ENCODE results near the gene NOTCH1.
"Not testable (repeated sequence)": the region's sequence is repeated elsewhere in the genome, so short reads cannot be mapped to it uniquely, and the experiment has no call there.

Gene NOTCH1

GRCh38 chr9:136578915-136579649 is 33.2 kb upstream of the NOTCH1 start:
- DNase-seq (ENCODE audit: low read depth in 2 of 2) = no peak

GRCh38 chr9:136578626-136578914 is 32.7 kb upstream of the NOTCH1 start:
- no peak for DNase-seq (ENCODE audit: low read depth in 2 of 2)

DNA sequence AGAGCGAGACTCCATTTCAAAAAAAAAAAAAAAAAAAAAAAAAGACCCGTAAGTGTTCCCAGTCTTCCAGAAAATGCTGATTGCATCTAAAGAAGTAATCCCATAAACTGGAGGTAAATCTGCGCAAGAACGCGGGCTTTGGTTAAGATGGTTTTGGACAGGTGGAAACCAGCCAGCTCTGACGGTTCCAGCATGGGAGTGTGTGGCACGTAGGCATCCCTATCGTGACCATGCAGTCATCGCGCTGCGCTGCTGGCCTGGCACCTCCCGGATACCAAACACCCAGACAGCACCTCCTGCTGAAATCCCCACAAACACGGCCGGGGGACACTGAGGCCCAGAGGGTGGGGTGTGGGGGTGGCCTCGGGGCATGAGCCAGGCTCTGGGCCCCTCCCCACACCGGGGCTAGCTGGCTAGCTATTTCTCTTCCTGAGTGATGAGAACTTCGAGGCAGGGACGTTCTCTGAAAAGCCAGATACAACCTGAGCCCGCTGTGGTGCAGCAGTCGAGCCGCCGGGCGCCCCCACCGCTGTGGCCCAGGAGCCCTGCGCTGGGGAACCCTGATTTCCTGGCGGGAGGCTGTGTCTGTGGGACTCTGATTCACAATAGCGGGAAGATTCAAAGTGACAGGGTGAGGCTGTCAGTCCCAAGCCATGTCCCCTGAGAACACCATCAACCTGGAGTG is 32.2 kb upstream of the NOTCH1 start:
- no peak for DNase-seq (ENCODE audit: low read depth in 2 of 2)

DNA sequence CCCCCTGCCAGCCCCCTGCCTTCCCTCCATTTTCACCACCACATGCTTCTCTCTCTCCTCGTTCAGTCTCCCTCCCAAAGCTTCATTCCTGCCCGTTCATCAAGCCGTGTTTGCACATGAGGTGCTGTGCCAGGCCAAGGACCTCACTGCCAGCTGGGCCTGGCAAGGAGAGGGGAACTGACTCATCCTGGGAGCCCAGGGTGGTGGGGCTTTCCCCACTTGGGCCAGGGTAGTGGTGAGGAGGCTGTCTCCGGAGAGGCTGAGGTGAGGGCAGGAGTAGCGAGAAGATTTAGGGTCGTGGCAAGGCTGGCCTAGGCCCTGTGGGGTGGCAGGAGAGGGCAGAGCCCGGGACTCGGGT is 30.4 kb upstream of the NOTCH1 start:
- no peak for DNase-seq (ENCODE audit: low read depth in 2 of 2)

GRCh38 chr9:136575626-136576268 is 29.9 kb upstream of the NOTCH1 start:
- DNase-seq (ENCODE audit: low read depth in 2 of 2) = no peak

DNA sequence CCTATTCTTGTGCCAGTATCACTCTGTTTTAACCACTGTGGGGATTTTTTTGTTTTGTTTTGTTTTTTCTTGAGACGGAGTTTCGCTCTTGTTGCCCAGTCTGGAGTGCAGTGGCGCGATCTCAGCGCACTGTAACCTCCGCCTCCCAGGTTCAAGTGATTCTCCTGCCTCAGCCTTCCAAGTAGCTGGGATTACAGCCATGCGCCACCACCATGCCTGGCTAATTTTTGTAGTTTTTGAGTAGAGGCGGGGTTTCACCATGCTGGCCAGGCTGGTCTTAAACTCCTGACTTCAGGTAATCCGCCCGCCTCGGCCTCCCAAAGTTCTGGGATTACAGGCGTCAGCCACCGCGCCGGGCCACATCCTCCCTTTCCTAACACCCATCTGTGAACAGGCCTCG is 28.8 kb upstream of the NOTCH1 start:
- DNase-seq (ENCODE audit: low read depth in 2 of 2) = not testable (repeated sequence)

GRCh38 chr9:136572828-136573625 is 27.2 kb upstream of the NOTCH1 start:
- no peak for DNase-seq (ENCODE audit: low read depth in 2 of 2)

- DNase-seq (ENCODE audit: low read depth in 2 of 2) = no peak
These were observed 26.4 kb upstream of the NOTCH1 start for GRCh38 chr9:136572003-136572827.

DNA sequence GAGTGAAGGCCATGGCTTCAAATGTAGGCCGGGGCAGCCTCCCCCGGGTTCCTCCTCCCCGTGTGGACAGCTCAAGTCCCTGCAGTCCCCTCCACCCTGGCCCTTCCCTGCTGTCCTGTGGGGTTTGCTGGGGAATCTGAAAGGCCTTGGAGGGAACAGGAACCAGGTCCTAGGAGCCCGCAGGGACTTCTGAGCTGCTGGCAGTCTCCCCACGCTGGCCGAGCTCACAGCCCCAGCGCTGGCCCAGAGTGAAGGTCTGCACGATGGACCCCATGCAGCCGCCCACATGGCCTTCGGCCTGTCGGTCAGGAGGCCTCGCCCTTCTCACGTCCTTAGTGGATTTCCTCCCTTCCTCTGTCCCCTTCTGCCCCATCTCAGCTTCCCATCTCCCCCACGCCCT is 25.7 kb upstream of the NOTCH1 start:
- DNase-seq (ENCODE audit: low read depth in 2 of 2) = no peak

DNA sequence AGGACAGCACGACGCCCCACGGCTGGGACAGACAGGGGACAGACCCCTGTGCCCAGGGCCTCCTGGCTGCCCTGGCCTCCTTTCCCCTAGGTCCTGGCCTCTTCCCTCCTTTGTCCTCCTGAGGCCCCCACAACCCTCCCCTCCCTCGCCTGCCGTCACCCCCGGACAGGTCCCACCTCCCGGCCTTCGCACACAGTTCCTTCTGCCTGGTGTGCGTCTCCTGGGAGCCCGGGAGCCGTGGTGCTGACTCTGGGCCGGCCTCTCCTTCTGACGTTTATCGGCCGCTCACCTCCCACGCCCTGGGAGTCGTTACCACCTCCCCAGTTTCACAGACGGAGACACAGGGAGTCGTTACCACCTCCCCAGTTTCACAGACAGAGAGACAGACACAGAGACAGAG is 25.1 kb upstream of the NOTCH1 start:
- no peak for DNase-seq (ENCODE audit: low read depth in 2 of 2)

DNA sequence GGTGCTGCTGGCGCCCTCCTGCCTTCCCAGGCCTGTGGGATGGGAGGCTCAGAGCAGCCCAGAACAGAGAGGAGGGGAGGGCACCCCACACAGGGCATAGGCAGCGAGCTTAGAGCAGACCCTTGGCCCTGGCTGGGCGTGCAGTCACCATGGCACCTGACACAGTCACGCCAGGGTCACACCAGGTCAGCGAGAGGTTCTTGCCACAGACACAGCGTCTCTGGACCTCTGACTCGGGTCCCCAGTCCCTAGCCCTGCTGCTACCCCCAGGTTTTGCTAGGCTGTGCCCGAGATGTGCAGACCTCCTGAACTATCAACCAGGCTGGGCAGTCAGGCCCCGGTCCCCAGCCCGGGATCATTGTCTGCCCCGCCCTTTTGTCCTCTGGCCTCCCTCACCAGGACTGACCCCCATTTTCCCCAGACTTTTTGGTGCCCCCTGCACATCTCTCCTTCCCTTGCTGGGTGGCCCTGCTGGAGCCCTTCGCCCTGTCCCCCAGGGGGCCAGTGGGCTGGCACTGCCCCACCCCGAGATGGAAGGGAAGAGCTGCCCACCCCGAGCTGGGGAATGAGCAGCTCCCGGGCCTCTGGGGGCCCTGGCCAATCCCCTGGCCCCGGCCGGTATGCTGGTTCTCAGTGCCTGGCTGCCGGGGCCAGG is 24.5 kb upstream of the NOTCH1 start:
- no peak for DNase-seq (ENCODE audit: low read depth in 2 of 2)

GRCh38 chr9:136569526-136570148 is 23.8 kb upstream of the NOTCH1 start:
- DNase-seq (ENCODE audit: low read depth in 2 of 2) = no peak

- DNase-seq (ENCODE audit: low read depth in 2 of 2) = no peak
These were observed 22.6 kb upstream of the NOTCH1 start for GRCh38 chr9:136568288-136569081.

GRCh38 chr9:136567651-136568287 is 21.9 kb upstream of the NOTCH1 start:
- DNase-seq (ENCODE audit: low read depth in 2 of 2) = no peak

DNA sequence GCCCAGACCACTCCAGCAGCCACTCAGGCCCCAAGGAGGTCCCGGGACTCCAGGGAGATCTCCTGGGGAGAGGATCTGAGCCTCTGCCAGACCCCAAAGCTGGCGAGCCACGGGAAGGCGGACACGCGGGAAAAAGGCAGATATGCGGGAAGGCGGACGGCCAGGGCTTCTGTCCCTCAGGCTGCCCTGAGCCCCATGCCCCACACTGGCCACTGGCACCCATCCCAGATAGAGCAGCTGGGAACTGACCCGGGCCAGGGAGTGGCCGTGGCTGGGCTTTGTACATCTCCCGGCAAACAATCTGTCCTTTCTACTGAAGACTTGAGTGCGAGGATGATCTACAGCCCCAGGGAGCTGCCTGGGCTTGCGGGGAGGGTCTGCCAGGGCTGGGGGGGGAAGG is 21.1 kb upstream of the NOTCH1 start:
- no peak for DNase-seq (ENCODE audit: low read depth in 2 of 2)

DNA sequence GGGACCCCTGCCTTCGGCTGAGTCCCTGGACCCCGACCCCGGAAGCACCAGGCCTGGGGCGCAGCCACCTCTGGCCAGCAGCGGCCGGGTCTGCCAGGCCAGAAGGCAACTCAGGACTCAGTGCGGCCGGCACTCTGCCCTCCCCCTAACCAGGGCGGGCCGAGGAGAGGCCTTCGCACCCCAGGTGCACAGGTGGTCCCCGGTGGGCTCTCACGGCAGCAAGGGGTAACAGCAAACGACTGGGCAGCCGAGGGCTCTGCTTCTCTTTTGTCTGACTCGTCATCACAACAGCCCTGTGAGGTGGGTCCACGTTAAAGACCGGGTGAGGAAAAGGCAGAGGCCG is 20.7 kb upstream of the NOTCH1 start:
- DNase-seq (ENCODE audit: low read depth in 2 of 2) = no peak

DNA sequence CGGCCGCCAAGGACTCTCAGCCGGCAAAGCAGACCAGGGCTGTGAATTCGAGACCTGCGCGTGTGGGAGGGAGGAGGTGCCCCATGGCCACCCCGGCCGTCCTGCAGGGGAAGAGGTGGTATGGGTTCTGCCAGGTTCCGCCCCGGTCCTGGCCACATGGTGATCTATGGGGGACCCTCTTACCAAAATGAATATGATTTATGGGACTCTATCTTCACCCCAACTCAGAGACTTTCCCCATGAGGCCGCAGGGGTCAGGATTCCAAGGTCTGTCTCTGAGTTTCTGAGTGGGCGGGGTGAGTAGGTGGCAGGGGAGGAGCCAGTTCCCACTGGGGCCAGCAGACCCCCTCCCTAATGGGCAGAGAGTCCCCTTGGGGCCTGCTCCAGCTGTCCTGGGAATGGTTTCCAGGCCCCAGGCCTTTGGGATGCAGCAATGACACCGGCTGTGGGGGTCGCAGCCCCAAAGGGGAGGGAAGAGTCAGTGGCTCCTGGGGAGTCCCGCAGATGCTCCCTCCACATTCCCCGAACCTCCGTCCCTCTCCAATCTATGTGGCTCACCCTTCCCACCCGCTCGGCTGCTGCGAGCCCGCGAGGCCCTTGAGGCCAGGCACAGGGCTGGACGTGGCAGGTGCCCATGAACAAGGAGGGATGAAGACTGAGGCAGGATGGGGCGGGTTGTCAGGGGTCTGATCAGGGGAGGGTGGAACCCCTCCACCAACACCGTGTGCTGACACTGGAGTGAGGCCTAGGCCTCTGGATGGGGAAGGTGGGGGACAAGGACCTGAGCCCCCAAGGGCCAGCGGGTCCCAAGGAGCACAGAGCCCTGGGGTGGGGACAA is 20.1 kb upstream of the NOTCH1 start:
- DNase-seq (ENCODE audit: low read depth in 2 of 2) = no peak

- DNase-seq (ENCODE audit: low read depth in 2 of 2) = no peak
These were observed 19.4 kb upstream of the NOTCH1 start for GRCh38 chr9:136565086-136565714.

Data from stimulated activated CD8-positive, alpha-beta memory T cell treated with anti-CD3 and anti-CD28 coated beads, Interleukin-15, amount 100 ng/mL, for 4 hours (primary cell).